ENCODE data around the gene DUSP14. TPM values are rescaled to one million over a fixed set of nuclear protein-coding genes. Genes with fewer than 3 reads are reported as not detected.

Gene DUSP14
- total and polyA plus RNA-seq, 11 donors: 9.9 to 39.1 (median 16.5) TPM

DNA sequence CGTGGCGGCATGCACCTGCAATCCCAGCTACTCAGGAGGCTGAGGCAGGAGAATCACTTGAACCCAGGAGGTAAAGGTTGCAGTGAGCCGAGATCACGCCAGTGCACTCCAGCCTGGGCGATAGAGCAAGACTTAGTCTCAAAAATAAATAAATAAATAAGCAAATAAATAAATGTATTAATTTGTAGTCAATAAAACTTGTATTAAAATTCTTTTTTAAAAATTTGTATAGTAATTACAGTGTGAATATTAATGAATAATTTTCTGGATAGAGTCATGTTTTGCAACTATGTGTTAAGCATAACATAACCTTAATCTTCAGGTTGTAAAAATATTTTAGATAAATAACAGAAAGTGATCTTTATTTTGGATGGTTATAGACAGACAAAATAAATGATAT lies 27.2 kb upstream of the DUSP14 start:
- no peak for TF ChIP-seq POLR2A (IDR thresholded peaks at IDR 0.05)
- TF ChIP-seq, protein P1, sequence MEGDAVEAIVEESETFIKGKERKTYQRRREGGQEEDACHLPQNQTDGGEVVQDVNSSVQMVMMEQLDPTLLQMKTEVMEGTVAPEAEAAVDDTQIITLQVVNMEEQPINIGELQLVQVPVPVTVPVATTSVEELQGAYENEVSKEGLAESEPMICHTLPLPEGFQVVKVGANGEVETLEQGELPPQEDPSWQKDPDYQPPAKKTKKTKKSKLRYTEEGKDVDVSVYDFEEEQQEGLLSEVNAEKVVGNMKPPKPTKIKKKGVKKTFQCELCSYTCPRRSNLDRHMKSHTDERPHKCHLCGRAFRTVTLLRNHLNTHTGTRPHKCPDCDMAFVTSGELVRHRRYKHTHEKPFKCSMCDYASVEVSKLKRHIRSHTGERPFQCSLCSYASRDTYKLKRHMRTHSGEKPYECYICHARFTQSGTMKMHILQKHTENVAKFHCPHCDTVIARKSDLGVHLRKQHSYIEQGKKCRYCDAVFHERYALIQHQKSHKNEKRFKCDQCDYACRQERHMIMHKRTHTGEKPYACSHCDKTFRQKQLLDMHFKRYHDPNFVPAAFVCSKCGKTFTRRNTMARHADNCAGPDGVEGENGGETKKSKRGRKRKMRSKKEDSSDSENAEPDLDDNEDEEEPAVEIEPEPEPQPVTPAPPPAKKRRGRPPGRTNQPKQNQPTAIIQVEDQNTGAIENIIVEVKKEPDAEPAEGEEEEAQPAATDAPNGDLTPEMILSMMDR (IDR thresholded peaks at IDR 0.05): no peak

DNA sequence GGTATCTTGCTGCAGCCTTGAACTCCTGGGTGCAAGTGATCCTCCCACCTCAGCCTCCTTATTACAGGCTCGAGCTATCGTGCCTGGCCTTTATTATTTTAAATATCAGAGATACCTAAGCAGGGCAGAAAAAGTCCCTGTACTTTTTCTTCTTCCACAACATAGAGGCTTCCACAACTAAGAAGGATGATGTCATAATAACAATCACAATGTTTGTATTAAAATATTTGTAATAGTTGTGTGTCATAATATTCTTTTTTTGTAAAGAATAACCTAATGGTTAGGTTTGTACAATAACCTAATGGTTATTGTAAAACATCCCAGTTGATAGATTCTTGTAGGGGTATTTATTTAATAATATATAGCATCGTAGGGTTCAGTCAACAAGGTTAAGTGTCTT lies 26.7 kb upstream of the DUSP14 start:
- TF ChIP-seq POLR2A (IDR thresholded peaks at IDR 0.05): no peak
- TF ChIP-seq, protein P1 (IDR thresholded peaks at IDR 0.05): no peak
- Histone ChIP-seq H3K27ac (no peak overlapping the region), H3K9me3 (no peaks in the 10 kb centered on the region), H3K36me3 (peaks cover 0 to 89% (median 55%) of the 10 kb centered on the region in 9 donors), H3K27me3 (no peaks in the 10 kb centered on the region), H3K4me1 (no peaks in the 10 kb centered on the region), H3K4me3 (no peak overlapping the region)
- DNase-seq: no peak
- no peak for ATAC-seq
- 94 to 98% (median 97%) methylated on average over 3 of the region's 3 CpGs for WGBS, 4 donors
- intact Hi-C loops (cut with DNase I): no loop called here

More for the DNA sequence above, 27.2 kb upstream of the DUSP14 start:
- intact Hi-C loops (cut with DNase I): no loop called here
- DNase-seq: no peak
- H3K27me3 ChIP-seq: no peaks in the 10 kb centered on the region
- H3K4me1 ChIP-seq: no peaks in the 10 kb centered on the region
- no peak for ATAC-seq
- H3K4me3 ChIP-seq: no peak overlapping the region
- 96 to 99% (median 97%) methylated on average over 5 of the region's 5 CpGs for WGBS, 4 donors
- H3K36me3 ChIP-seq: peaks cover 0 to 89% (median 50%) of the 10 kb centered on the region in 9 donors
- no peaks in the 10 kb centered on the region for H3K9me3 ChIP-seq
- H3K27ac ChIP-seq: no peak overlapping the region

DNA sequence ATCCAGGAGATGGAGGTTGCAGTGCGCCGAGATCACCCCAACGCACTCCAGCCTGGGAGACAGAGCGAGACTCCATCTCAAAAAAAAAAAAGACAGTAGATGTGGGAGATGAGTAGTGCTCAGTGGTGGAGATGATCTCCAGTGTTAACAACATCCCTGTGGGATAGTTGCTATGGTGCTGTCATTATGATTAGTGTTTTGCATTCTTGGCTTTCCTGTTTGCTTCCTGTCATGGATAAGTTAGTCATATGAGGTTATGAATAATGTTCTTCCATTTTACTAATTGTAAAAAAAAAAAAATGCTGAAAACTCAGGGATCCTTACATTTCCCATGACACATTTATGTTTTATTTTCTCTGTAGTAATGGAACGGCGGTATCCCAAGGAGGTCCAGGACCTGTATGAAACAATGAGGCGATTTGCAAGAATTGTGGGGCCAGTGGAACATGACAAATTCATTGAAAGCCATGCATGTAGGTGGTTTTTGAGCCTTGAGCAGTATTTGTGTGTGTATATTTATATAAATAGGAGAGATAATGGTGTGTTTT lies 24.5 kb upstream of the DUSP14 start:
- Histone ChIP-seq H3K27me3 (no peaks in the 10 kb centered on the region), H3K4me1 (no peaks in the 10 kb centered on the region), H3K27ac (no peak overlapping the region), H3K4me3 (no peak overlapping the region), H3K9me3 (no peaks in the 10 kb centered on the region), H3K36me3 (peaks cover 0 to 100% (median 71%) of the 10 kb centered on the region in 9 donors)
- TF ChIP-seq POLR2A (IDR thresholded peaks at IDR 0.05): no peak
- TF ChIP-seq, protein P1 (IDR thresholded peaks at IDR 0.05): no peak
- intact Hi-C loops (cut with DNase I): no loop called here
- no peak for DNase-seq
- no peak for ATAC-seq
- WGBS, 4 donors: 95 to 97% (median 97%) methylated on average over 7 of the region's 7 CpGs

DNA sequence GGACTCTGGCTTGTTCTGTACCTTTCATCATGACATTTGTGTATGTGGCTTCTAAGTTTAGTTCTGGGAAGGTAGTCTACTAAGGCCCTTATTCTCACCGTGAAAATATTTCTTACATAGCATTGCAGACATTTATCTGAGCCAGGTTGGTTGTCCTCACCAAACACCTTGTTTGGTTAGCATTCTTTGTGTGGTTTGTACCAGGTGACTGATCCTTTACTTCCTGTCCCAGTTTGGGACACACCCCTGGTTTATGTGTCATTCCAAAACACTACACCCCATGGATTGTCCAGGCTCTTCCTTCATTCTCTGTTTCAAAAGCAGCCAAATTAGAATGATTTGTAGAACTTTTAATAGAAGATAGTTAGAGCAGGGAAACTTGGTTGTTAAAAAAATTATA lies 23.2 kb upstream of the DUSP14 start:
- no peaks in the 10 kb centered on the region for H3K9me3 ChIP-seq
- TF ChIP-seq POLR2A (IDR thresholded peaks at IDR 0.05): no peak
- TF ChIP-seq, protein P1 (IDR thresholded peaks at IDR 0.05): no peak
- no peak overlapping the region for H3K4me3 ChIP-seq
- ATAC-seq (no peak), DNase-seq (no peak)
- H3K36me3 ChIP-seq: peaks cover 0 to 100% (median 78%) of the 10 kb centered on the region in 9 donors
- intact Hi-C loops (cut with DNase I): no loop called here
- H3K4me1 ChIP-seq: no peaks in the 10 kb centered on the region
- H3K27me3 ChIP-seq: no peaks in the 10 kb centered on the region
- WGBS, 4 donors: 88 to 92% (median 91%) methylated on average over 1 of the region's 1 CpG
- H3K27ac ChIP-seq: no peak overlapping the region
